Glomerular endothelial cell (primary cell): ENCODE data around the gene RAD23A. TPM values are rescaled to one million over a fixed set of nuclear protein-coding genes. Genes with fewer than 3 reads are reported as not detected.

Experiments used
- DNase-seq: peaks from one replicate; pipeline ENCODE4 v3.0.0-alpha.2; 2011; ENCODE audit warnings: low read depth, low spot score; ENCODE audit errors: extremely low read depth
- total RNA-seq: library from RNA; depleted of rRNA; stranded (reverse); fragments of >200 nt; gene quantifications from 2 replicates; pipeline ENCODE4 v1.2.3, GENCODE V29; 2015

RAD23A gene
- total RNA-seq, 1 donor from 2014 or later = 105 TPM

DNA sequence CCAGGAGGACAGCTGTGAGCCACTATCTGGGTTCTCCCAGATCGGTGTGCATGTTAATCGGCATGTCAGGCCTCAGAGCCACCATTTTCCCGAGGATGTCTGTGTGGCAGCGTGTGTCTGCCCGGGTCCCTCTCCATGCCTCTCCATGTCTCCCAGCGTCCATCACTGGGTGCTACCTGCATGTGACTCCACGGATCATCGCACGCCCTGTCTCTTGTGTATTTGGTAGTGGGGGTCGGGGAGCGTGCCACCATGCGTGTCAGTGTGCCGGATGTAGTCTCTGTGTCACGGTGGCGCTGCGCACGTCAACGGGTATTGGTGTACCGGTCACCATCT is 55.5 kb downstream of the RAD23A start:
- no peak for DNase-seq

DNA sequence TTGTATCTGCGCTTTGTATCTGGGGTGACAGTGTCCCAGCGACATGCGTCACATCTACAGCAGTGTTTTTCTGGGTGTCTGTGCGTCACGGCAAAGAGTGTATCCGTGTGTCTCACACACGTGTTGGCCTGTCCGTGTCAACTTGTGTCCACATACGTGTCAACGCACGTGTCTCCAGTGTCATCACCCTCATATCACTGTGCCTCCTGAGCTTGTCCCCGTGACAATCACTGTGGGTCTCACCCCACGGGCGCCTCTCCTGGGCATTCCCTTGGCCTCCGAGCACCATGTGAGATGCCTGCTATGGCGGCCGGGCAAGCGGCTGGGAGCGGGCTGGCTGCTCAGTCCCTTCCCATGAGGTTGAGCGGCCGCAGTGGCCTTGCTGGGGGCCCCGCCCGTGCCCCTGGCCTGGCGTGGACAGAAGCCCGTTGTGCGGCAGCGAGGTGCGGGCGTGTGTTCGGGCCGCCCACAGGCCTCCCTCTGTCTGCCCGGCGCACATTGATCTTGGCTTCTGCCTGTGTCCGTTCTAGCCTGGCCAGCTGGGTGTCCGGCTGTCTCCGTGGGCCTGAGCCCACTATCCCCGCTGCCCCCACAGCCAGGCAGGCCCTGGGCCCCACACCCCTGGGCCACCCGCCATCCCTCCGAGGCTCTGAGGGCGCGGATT is 56.0 kb downstream of the RAD23A start:
- DNase-seq = no peak

DNA sequence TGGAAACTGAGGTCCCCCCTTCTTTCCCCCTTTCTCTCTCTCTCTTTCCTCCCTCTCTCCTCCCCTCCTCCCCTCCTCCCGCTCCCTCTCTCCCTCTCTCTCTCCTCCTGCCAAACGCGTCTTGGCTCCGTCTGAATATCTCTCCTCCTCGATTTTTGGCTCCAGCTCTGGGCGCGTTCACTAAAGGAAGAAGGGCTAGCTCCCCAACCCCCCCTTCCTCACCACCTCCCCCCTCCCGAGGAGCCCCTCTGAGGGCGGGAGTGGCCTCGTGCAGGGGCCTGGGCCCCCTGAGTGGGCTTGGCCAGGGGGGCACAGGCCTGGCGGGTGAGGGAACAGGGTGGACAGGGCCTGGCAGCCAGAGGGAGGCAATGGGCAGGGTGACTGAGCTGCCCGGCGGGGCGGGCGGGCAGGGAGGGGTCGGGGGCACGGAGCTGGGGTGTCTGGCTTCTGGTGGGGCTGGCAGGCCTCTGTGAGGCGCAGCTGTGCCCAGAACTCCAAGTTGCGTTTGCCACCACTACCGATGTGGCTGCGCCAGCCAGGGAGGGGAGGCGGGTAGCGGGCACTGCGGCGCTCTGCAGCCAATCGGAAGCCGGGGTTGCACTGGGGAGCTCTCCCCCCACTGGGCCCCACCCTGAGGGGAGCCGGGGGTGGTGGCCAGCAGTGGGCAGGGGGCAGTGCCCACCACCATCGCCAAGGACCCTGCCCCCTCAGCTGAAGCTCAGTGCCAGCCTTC is 56.7 kb downstream of the RAD23A start:
- no peak for DNase-seq

DNA sequence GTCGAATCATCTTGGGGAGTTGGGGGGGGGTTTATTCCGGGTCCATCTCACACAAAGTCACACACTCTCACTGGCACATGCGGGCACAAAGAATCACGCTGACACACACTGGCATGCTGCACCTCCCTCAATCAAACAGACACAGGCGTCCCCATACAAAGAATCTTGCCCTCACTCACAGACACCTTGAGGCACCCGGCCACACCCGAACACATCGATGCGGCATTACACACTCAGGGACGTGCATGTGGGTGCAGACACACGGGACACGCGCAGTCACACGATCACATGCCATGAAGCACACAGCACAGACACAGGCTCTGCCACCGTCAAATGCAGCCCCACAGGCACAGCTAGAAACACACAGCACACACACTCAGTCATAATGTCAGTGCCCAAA is 57.4 kb downstream of the RAD23A start:
- DNase-seq = no peak

Other genes with a start within 250 kb of the RAD23A start
- 8.0 and 12.1 TPM in 2 replicates for gene FBXW9, start 249.2 kb upstream of the RAD23A start, total RNA-seq
- 56.9 and 60.2 TPM in 2 replicates for gene TNPO2, start 221.9 kb upstream of the RAD23A start, total RNA-seq
- gene TRIR, start 211.2 kb upstream of the RAD23A start, total RNA-seq = 380 and 408 TPM in 2 replicates
- gene GET3, start 208.4 kb upstream of the RAD23A start, total RNA-seq = 65.0 and 88.7 TPM in 2 replicates
- gene BEST2, start 194.1 kb upstream of the RAD23A start, total RNA-seq = not detected in 2 replicates
- gene HOOK2, start 170.3 kb upstream of the RAD23A start, total RNA-seq = 24.9 and 33.1 TPM in 2 replicates
- gene JUNB, start 154.4 kb upstream of the RAD23A start, total RNA-seq = 110 and 298 TPM in 2 replicates
- 325 and 362 TPM in 2 replicates for gene PRDX2, start 144.1 kb upstream of the RAD23A start, total RNA-seq
- not detected in 2 replicates for gene THSD8, start 143.8 kb upstream of the RAD23A start, total RNA-seq
- gene RNASEH2A, start 139.3 kb upstream of the RAD23A start, total RNA-seq = 16.4 and 17.2 TPM in 2 replicates
- not detected in 2 replicates for gene RTBDN, start 111.3 kb upstream of the RAD23A start, total RNA-seq
- gene MAST1, start 107.3 kb upstream of the RAD23A start, total RNA-seq = 0.64 and 3.2 TPM in 2 replicates
- 40.1 and 56.4 TPM in 2 replicates for gene DNASE2, start 64.4 kb upstream of the RAD23A start, total RNA-seq
- not detected in 2 replicates for gene KLF1, start 58.7 kb upstream of the RAD23A start, total RNA-seq
- gene GCDH, start 54.7 kb upstream of the RAD23A start, total RNA-seq = 17.7 and 35.7 TPM in 2 replicates
- 0.64 TPM in 1 of 2 replicates, not detected in the other for gene SYCE2, start 26.6 kb upstream of the RAD23A start, total RNA-seq
- gene FARSA, start 12.2 kb upstream of the RAD23A start, total RNA-seq = 74.0 TPM in 2 replicates
- 1,355 and 1,382 TPM in 2 replicates for gene CALR, start 7.3 kb upstream of the RAD23A start, total RNA-seq
- gene GADD45GIP1, start 11.4 kb downstream of the RAD23A start, total RNA-seq = 58.2 and 64.6 TPM in 2 replicates
- 0.05 TPM in 1 of 2 replicates, not detected in the other for gene DAND5, start 23.7 kb downstream of the RAD23A start, total RNA-seq
- 4.9 and 5.0 TPM in 2 replicates for gene NFIX, start 49.6 kb downstream of the RAD23A start, total RNA-seq
- gene LYL1, start 157.0 kb downstream of the RAD23A start, total RNA-seq = 92.6 and 105 TPM in 2 replicates
- 39.8 and 40.0 TPM in 2 replicates for gene TRMT1, start 170.9 kb downstream of the RAD23A start, total RNA-seq
- 75.0 and 99.9 TPM in 2 replicates for gene NACC1, start 172.4 kb downstream of the RAD23A start, total RNA-seq
- 74.7 and 81.5 TPM in 2 replicates for gene STX10, start 204.5 kb downstream of the RAD23A start, total RNA-seq
- 87.8 and 135 TPM in 2 replicates for gene IER2, start 204.5 kb downstream of the RAD23A start, total RNA-seq